Smooth muscle cell (in vitro differentiated cells): ENCODE data around the gene NAA60. TPM values are rescaled to one million over a fixed set of nuclear protein-coding genes. Genes with fewer than 3 reads are reported as not detected.

ENCODE experiments used
- DNase-seq: peaks from one replicate; lab custom pipeline; 2025; ENCODE audit not compliant: unreplicated experiment; lab: John Stamatoyannopoulos, UW
- H2AFZ ChIP-seq: fragments of 200-600 bp; sonication (generic); 2 replicates; pipeline ENCODE4 v1.6.0; 2016; ENCODE audit warnings: antibody characterized with exemption, low read depth, mild to moderate bottlenecking
- H3F3A ChIP-seq: fragments of 200-600 bp; sonication (generic); 2 replicates; pipeline ENCODE4 v1.6.0; 2017; ENCODE audit warnings: antibody characterized with exemption, low read depth
- H3K27ac ChIP-seq: fragments of 200-600 bp; sonication (generic); 2 replicates; pipeline ENCODE4 v1.5.1; 2016; ENCODE audit warnings: low read depth, mild to moderate bottlenecking
- H3K27me3 ChIP-seq: fragments of 200-600 bp; sonication (generic); 2 replicates; pipeline ENCODE4 v1.6.1; 2016; ENCODE audit warnings: low read depth, mild to moderate bottlenecking
- H3K36me3 ChIP-seq: fragments of 200-600 bp; sonication (generic); 2 replicates; pipeline ENCODE4 v1.5.1; 2016; ENCODE audit warnings: low read depth
- H3K4me1 ChIP-seq: fragments of 200-600 bp; sonication (generic); 2 replicates; pipeline ENCODE4 v1.5.1; 2016; ENCODE audit warnings: low read depth
- H3K4me2 ChIP-seq: fragments of 200-600 bp; sonication (generic); 2 replicates; pipeline ENCODE4 v1.6.0; 2016; ENCODE audit warnings: mild to moderate bottlenecking
- H3K4me3 ChIP-seq: fragments of 200-600 bp; sonication (generic); 2 replicates; pipeline ENCODE4 v1.5.1; 2016; ENCODE audit warnings: mild to moderate bottlenecking
- H3K79me2 ChIP-seq: fragments of 200-600 bp; sonication (generic); 2 replicates; pipeline ENCODE4 v1.6.0; 2016; ENCODE audit warnings: low read depth, mild to moderate bottlenecking
- H3K9ac ChIP-seq: fragments of 200-600 bp; sonication (generic); 2 replicates; pipeline ENCODE4 v1.6.0; 2016; ENCODE audit warnings: low read depth
- H3K9me3 ChIP-seq: fragments of 200-600 bp; sonication (generic); replicated peaks from 2 replicates; pipeline ENCODE4 v1.5.1; 2016; ENCODE audit warnings: low read depth
- H4K20me1 ChIP-seq: fragments of 200-600 bp; sonication (generic); 2 replicates; pipeline ENCODE4 v1.6.0; 2016; ENCODE audit warnings: low read depth
- WGBS: methylation state at CpG from one replicate; pipeline ENCODE4 v1.1.7; 2016; ENCODE audit warnings: low lambda C conversion rate; 5-methylcytosine and 5-hydroxymethylcytosine counted together
- polyA plus RNA-seq: library from polyadenylated mRNA; unstranded; fragments of >200 nt; fragmentation: Nextera tagmentation; extraction: Ambion mirVana; gene quantifications from 2 replicates; pipeline ENCODE4 v1.2.1, GENCODE V29; 2016
- total RNA-seq: library from RNA; depleted of rRNA; stranded (reverse); fragments of >200 nt; gene quantifications from 2 replicates; pipeline ENCODE4 v1.2.3, GENCODE V29; 2014
- TF ChIP-seq, protein P1 (sequence below): fragments of 200-600 bp; sonication (generic); IDR thresholded peaks from 2 replicates; pipeline ENCODE4 v1.5.1; 2017; ENCODE audit warnings: borderline replicate concordance, mild to moderate bottlenecking, antibody characterized with exemption; ENCODE audit not compliant: insufficient read depth, poor library complexity, severe bottlenecking

The NAA60 gene
- total and polyA plus RNA-seq, 2 experiments from 2014 or later = 42.6 to 54.1 TPM

DNA sequence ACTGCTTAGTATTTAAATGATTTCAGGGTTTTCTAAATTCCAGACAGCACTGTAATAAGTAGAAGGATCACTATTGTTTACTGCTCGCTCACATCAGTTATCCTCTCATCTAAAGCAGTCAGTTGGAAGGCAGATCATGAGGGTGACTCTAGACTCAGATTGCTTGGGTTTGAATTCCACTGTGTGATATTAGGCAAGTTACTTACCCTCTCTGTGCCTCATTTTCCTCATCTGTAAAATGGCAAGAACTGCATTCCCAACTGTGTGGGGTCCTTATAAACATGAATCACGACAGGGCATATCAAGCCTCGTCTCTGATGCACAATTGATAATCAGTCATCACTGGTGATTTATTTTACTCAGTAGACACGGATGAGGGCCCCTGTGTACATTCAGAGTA lies 72.4 kb downstream of the NAA60 start:
- no peaks in the 10 kb centered on the region for H3K79me2 ChIP-seq
- H3K9me3 ChIP-seq = no peaks in the 10 kb centered on the region
- no peak overlapping the region for H3K9ac ChIP-seq
- peaks cover 18% of the 10 kb centered on the region for H3F3A ChIP-seq
- no peak overlapping the region for H2AFZ ChIP-seq
- TF ChIP-seq, protein P1, sequence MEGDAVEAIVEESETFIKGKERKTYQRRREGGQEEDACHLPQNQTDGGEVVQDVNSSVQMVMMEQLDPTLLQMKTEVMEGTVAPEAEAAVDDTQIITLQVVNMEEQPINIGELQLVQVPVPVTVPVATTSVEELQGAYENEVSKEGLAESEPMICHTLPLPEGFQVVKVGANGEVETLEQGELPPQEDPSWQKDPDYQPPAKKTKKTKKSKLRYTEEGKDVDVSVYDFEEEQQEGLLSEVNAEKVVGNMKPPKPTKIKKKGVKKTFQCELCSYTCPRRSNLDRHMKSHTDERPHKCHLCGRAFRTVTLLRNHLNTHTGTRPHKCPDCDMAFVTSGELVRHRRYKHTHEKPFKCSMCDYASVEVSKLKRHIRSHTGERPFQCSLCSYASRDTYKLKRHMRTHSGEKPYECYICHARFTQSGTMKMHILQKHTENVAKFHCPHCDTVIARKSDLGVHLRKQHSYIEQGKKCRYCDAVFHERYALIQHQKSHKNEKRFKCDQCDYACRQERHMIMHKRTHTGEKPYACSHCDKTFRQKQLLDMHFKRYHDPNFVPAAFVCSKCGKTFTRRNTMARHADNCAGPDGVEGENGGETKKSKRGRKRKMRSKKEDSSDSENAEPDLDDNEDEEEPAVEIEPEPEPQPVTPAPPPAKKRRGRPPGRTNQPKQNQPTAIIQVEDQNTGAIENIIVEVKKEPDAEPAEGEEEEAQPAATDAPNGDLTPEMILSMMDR = no peak
- no peak overlapping the region for H3K4me3 ChIP-seq
- no peak overlapping the region for H3K27ac ChIP-seq
- no peaks in the 10 kb centered on the region for H3K36me3 ChIP-seq
- H3K4me2 ChIP-seq = no peak overlapping the region
- WGBS = 97% methylated on average over 4 of the region's 4 CpGs
- H3K4me1 ChIP-seq = no peaks in the 10 kb centered on the region
- no peaks in the 10 kb centered on the region for H3K27me3 ChIP-seq
- no peak for DNase-seq
- no peaks in the 10 kb centered on the region for H4K20me1 ChIP-seq

DNA sequence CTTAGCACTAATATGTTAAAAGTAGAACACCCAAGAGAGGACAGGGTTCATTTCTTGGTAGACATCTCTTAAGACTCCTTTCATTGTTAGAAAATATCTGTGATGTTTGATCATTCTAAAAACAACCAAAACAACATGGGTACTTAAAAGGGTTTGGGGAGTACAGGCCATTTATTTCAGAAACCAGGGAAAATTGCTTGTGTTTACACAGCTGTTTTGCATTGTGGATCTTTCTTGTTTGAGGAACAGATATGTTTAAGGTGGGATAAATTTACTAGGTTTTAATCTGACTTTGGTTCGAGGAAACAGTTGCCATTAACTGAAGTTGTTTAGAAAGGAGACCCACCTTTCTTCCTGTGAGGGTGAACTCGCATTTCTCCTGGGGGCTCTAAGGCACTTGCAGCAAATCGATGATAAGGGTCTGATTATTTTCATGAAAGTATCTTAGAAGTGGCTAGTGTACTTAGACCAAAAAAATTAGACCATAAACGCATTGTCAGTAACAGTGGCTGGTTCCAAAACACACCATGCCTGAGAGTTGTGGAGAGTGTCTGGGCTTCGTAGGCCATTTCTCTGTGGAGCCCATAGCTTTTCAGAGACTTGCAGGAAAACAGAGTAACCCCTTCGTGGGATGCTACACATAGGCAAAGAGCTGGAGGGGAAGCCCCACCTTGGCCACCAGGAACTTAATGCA lies 75.0 kb downstream of the NAA60 start:
- Histone ChIP-seq H3K9ac (no peak overlapping the region), H3K4me2 (no peak overlapping the region), H3K27me3 (no peaks in the 10 kb centered on the region), H3K27ac (no peak overlapping the region), H3K36me3 (peaks cover 5% of the 10 kb centered on the region), H4K20me1 (no peaks in the 10 kb centered on the region), H3K4me1 (no peaks in the 10 kb centered on the region), H3K79me2 (no peaks in the 10 kb centered on the region), H3F3A (peaks cover 18% of the 10 kb centered on the region), H3K4me3 (no peak overlapping the region), H3K9me3 (no peaks in the 10 kb centered on the region), H2AFZ (no peak overlapping the region)
- TF ChIP-seq, protein P1 = no peak
- DNase-seq = no peak
- 93% methylated on average over 6 of the region's 6 CpGs for WGBS

DNA sequence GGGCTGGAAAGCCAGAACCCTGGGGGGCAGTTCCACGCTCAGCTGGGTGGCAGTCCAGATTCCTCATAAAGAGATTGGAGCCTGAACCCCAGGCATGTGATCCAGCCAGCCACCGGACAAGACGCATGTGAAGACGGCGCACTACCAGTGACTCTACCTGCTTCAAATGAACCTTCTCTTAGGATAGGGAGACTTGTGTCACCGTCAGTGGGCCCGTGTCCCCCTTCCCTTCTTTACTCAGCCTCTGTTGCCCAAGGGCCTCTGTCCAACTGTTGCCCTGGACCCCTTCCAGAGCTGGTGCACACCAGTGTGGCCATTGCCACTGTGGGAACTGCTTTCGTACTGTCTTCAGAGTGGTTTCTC lies 75.5 kb downstream of the NAA60 start:
- no peak overlapping the region for H2AFZ ChIP-seq
- peaks cover 18% of the 10 kb centered on the region for H3F3A ChIP-seq
- H3K36me3 ChIP-seq = peaks cover 10% of the 10 kb centered on the region
- H3K27ac ChIP-seq = peak overlapping the region; percentile 85
- H4K20me1 ChIP-seq = no peaks in the 10 kb centered on the region
- no peak overlapping the region for H3K9ac ChIP-seq
- WGBS = over 99% methylated on average over 8 of the region's 8 CpGs
- no peaks in the 10 kb centered on the region for H3K27me3 ChIP-seq
- no peaks in the 10 kb centered on the region for H3K4me1 ChIP-seq
- TF ChIP-seq, protein P1 = no peak
- DNase-seq = no peak
- no peaks in the 10 kb centered on the region for H3K79me2 ChIP-seq
- no peaks in the 10 kb centered on the region for H3K9me3 ChIP-seq
- H3K4me2 ChIP-seq = no peak overlapping the region
- no peak overlapping the region for H3K4me3 ChIP-seq

DNA sequence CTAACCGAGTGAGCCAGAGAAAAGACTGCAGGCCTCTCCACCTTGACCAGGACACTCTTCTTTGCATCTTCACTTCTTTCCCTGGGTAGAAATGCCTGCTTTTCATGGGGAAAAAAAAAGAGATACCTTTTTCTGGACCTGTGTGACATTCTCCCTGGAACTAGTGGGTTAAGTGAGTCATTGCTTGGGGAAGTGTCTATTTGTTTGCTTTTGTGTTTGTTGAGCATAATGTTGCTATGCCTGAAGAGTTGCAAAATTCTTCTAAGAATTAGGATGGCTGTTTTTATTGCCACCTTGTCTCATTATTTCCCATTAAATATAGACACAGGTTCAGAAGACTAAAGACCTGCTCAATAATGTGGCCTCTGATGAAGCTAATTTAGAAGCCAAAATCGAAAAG lies 76.1 kb downstream of the NAA60 start:
- TF ChIP-seq, protein P1 = no peak
- Histone ChIP-seq H3K4me1 (no peaks in the 10 kb centered on the region), H3K27me3 (no peaks in the 10 kb centered on the region), H3F3A (peaks cover 18% of the 10 kb centered on the region), H3K4me2 (no peak overlapping the region), H3K9me3 (no peaks in the 10 kb centered on the region), H4K20me1 (no peaks in the 10 kb centered on the region), H2AFZ (no peak overlapping the region), H3K36me3 (peaks cover 10% of the 10 kb centered on the region), H3K4me3 (no peak overlapping the region), H3K27ac (peak overlapping the region; percentile 85), H3K79me2 (no peaks in the 10 kb centered on the region), H3K9ac (peak overlapping the region; percentile 47)
- DNase-seq = no peak
- WGBS = 96% methylated on average over 2 of the region's 2 CpGs
